Measurements from ENCODE around the gene ALOX15B.

GRCh38 chr17:8069587-8069860, 30.7 kb downstream of the ALOX15B start:
- TF ChIP-seq PBX3 (IDR thresholded peaks at IDR 0.05) (no peak), CTCF (IDR thresholded peaks at IDR 0.05) (no peak), FOXM1 (IDR thresholded peaks at IDR 0.05; ENCODE audit: low read depth) (no peak), MXI1 (IDR thresholded peaks at IDR 0.05; ENCODE audit: low read depth, low read length) (no peak), YY1 (IDR thresholded peaks at IDR 0.05; ENCODE audit: low read depth) (no peak), FOSL2 (IDR thresholded peaks at IDR 0.05; ENCODE audit: borderline replicate concordance, low read depth) (no peak), NRF1 (IDR thresholded peaks at IDR 0.05; ENCODE audit: low read depth, low read length) (no peak), TAF1 (IDR thresholded peaks at IDR 0.05; ENCODE audit: borderline replicate concordance, low read depth, low read length) (no peak), TCF12 (IDR thresholded peaks at IDR 0.05) (no peak), EP300 (IDR thresholded peaks at IDR 0.05; ENCODE audit: borderline replicate concordance in 1 of 2, low read depth in 1 of 2, low read length in 1 of 2) (no peak), JUND (IDR thresholded peaks at IDR 0.05) (no peak), RCOR1 (IDR thresholded peaks at IDR 0.05; ENCODE audit: low read length) (no peak), REST (IDR thresholded peaks at IDR 0.05; ENCODE audit: low read depth, low read length) (no peak)
